ENCODE results near the gene DESI1. TPM values are rescaled to one million over a fixed set of nuclear protein-coding genes. Genes with fewer than 3 reads are reported as not detected.
A peak's percentile ranks its signal among the peaks of the same experiment; 100 is the strongest.
"Not testable (repeated sequence)": the region's sequence is repeated elsewhere in the genome, so short reads cannot be mapped to it uniquely, and the experiment has no call there.

The DESI1 gene
- total RNA-seq, 4 donors from 2014 or later = 22.3 to 39.4 (median 29.9) TPM

DNA sequence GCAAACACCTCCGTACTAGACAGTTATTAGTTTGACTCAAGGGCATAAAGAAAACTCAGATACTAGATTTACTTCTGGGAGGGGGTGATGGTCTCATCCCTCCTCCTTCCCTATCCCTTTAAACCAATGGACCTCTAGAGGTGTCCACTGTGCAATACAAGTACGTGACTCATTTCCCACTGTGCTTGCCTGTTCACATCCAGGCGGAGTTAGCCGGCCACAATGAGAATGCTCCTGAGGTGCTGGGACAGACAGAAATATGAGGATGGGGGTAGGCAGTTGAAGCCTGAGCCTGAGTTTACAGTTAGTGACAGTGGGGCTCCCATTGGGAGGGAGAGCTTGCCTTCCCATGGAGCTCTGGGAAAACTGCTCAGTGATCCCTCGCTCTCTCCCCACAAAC is 22.8 kb downstream of the DESI1 start:
- DNase-seq = no peak
- TF ChIP-seq, protein P1, sequence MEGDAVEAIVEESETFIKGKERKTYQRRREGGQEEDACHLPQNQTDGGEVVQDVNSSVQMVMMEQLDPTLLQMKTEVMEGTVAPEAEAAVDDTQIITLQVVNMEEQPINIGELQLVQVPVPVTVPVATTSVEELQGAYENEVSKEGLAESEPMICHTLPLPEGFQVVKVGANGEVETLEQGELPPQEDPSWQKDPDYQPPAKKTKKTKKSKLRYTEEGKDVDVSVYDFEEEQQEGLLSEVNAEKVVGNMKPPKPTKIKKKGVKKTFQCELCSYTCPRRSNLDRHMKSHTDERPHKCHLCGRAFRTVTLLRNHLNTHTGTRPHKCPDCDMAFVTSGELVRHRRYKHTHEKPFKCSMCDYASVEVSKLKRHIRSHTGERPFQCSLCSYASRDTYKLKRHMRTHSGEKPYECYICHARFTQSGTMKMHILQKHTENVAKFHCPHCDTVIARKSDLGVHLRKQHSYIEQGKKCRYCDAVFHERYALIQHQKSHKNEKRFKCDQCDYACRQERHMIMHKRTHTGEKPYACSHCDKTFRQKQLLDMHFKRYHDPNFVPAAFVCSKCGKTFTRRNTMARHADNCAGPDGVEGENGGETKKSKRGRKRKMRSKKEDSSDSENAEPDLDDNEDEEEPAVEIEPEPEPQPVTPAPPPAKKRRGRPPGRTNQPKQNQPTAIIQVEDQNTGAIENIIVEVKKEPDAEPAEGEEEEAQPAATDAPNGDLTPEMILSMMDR (IDR thresholded peaks at IDR 0.05) = no peak
- TF ChIP-seq POLR2A (IDR thresholded peaks at IDR 0.05) = no peak
- Histone ChIP-seq H3K4me1 (no peaks in the 10 kb centered on the region), H3K4me3 (no peak overlapping the region), H3K27me3 (no peaks in the 10 kb centered on the region), H3K9me3 (no peaks in the 10 kb centered on the region), H3K36me3 (peaks cover 0 to 33% (median 0%) of the 10 kb centered on the region in 3 donors), H3K27ac (no peak overlapping the region)

DNA sequence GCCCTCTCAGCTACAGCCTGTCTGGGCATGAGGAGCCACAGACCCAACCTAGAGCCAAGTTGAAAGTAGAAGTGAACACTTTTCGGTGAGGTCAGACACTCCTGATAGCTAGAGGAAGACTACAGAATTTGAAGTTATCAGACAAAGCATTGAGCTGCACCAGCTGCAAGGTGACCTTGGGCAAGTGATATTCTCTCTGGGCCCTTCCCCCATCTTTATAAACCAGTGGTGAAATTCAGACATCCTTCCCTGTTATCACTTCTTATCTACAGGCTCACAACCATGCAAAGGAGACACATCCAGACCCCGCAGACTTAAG is 23.2 kb downstream of the DESI1 start:
- peak overlapping the region in 1 of 4 donors; percentile 38 for H3K27ac ChIP-seq
- no peak overlapping the region for H3K4me3 ChIP-seq
- H3K4me1 ChIP-seq = no peaks in the 10 kb centered on the region
- no peak for DNase-seq
- H3K9me3 ChIP-seq = no peaks in the 10 kb centered on the region
- H3K27me3 ChIP-seq = no peaks in the 10 kb centered on the region
- H3K36me3 ChIP-seq = peaks cover 0 to 29% (median 0%) of the 10 kb centered on the region in 3 donors
- TF ChIP-seq, protein P1 (IDR thresholded peaks at IDR 0.05) = no peak
- no peak for TF ChIP-seq POLR2A (IDR thresholded peaks at IDR 0.05)

DNA sequence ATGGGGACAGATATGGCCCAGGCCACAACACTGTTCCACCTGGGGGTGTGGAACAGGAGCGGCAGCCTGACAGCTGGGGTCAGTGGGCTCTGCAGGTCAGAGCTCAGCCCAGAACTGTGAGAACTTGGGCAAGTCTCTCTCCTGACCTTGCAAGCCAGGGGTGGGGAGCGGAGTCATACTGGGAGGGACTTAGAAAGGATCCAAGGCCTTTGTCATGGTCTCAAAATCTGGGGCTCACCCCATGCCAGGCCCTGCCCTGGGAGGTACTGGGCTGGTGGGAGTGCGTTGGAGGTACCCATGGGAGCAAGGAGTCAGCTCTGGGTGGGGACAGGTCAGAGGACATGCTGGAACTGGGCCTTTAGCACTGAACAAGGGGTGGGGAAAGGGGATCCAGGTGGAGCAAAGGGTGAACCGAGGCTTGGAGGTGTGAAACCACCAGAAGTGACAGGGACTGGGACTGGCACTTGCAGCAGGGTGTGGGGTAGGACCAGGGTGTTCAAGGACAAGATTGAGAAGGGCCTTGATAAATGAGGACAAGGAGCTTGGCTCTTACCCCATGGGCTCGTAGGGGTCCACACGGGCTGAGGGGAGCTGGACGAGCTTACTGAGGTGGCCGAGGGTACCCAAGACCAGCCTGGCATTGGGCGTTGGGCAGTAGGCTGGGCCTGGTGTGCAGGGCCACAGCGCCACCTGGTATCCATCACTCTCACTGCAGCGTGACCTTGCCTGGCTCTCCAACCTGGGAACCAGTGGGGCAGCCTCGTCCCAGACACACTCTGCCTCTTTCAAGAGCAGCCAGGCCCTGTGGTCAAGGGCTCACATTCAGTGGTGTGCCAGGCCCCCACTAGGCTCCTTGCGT is 23.8 kb downstream of the DESI1 start:
- no peaks in the 10 kb centered on the region for H3K4me1 ChIP-seq
- no peaks in the 10 kb centered on the region for H3K9me3 ChIP-seq
- DNase-seq = peak in 2 of 3 donors; percentile 70 to 83
- no peak overlapping the region for H3K4me3 ChIP-seq
- H3K27me3 ChIP-seq = no peaks in the 10 kb centered on the region
- peaks cover 0 to 23% (median 0%) of the 10 kb centered on the region in 3 donors for H3K36me3 ChIP-seq
- peak overlapping the region in 1 of 4 donors; percentile 38 for H3K27ac ChIP-seq
- TF ChIP-seq POLR2A (IDR thresholded peaks at IDR 0.05) = no peak
- TF ChIP-seq, protein P1 (IDR thresholded peaks at IDR 0.05) = peak in 5 of 6 experiments; percentile 22 to 92 (median 84)

DNA sequence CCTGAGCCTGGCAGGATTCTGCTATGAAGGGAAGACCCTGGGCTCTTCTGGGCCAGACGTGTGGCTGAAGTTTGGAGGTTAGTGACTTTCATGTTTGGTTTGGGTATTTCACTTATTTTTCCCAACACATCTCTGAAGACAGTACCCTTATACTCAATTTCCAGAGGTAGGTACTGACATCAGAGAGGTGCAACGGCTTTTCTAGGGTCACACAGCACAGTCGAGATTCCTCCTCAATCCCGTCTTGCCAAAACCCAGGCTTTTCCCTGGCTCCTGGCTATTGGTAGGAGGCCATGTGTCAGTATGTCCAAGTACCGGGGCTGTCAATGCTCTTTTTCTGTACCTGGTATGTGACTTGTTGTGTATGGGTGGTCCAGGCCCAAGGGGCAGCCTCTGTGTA is 25.1 kb downstream of the DESI1 start:
- peaks cover 0 to 11% (median 0%) of the 10 kb centered on the region in 3 donors for H3K36me3 ChIP-seq
- no peak for DNase-seq
- H3K9me3 ChIP-seq = no peaks in the 10 kb centered on the region
- H3K4me3 ChIP-seq = no peak overlapping the region
- H3K27me3 ChIP-seq = no peaks in the 10 kb centered on the region
- TF ChIP-seq, protein P1 (IDR thresholded peaks at IDR 0.05) = no peak
- no peak for TF ChIP-seq POLR2A (IDR thresholded peaks at IDR 0.05)
- H3K27ac ChIP-seq = no peak overlapping the region
- H3K4me1 ChIP-seq = no peaks in the 10 kb centered on the region

DNA sequence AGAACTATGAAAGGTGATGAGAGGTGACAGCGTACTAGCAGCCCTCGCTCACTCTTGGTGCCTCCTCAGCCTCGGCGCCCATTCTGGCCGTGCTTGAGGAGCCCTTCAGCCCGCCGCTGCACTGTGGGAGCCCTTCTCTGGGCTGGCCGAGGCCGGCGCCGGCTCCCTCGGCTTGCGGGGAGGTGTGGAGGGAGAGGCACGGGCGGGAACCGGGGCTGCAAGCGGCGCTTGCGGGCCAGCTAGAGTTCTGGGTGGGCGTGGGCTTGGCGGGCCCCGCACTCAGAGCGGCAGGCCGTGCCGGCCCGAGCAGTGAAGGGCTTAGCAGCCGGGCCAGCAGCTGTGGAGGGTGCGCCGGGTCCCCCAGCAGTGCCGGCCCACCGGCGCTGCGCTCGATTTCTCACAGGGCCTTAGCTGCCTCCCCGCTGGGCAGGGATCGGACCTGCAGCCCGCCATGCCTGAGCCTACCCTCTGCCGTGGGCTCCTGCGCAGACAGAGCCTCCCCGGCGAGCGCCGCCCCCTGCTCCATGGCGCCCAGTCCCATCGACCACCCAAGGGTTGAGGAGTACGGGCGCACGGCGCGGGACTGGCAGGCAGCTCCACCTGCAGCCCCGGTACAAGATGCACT is 27.4 kb downstream of the DESI1 start:
- not testable (repeated sequence) for H3K9me3 ChIP-seq, H3K4me3 ChIP-seq, H3K27me3 ChIP-seq, H3K27ac ChIP-seq, H3K4me1 ChIP-seq, H3K36me3 ChIP-seq, DNase-seq
